Small intestine (tissue), 7 donors: ENCODE measurements around the gene MYRF. TPM values are rescaled to one million over a fixed set of nuclear protein-coding genes. Genes with fewer than 3 reads are reported as not detected.

Experiments used
- DNase-seq, 2 donors: peaks; one replicate each; pipeline versions ENCODE4 v3.0.0 to v3.0.0-alpha.2; 2013
- FAIRE-seq: peaks from 2 replicates; lab custom pipeline; 2012; peaks lifted over from hg19 to GRCh38; lab: Jason Lieb, UNC
- H3K27ac ChIP-seq, 3 donors: one replicate each; pipeline ENCODE4 v1.5.1; 2013; ENCODE audit warnings: low read length in 2 of 3, mild to moderate bottlenecking in 2 of 3, control low read depth in 1 of 3, inconsistent platforms in 1 of 3, low read depth in 1 of 3, moderate library complexity in 1 of 3
- H3K27me3 ChIP-seq, 3 donors: one replicate each; pipeline ENCODE4 v1.6.1; 2013; ENCODE audit warnings: low read length in 3 of 3, inconsistent platforms in 1 of 3; ENCODE audit not compliant: control insufficient read depth in 3 of 3, insufficient read depth in 3 of 3
- H3K36me3 ChIP-seq, 3 donors: one replicate each; pipeline ENCODE4 v1.6.1; 2013; ENCODE audit warnings: low read length in 3 of 3, inconsistent platforms in 1 of 3, low read depth in 1 of 3, mild to moderate bottlenecking in 1 of 3, moderate library complexity in 1 of 3; ENCODE audit not compliant: control insufficient read depth in 3 of 3, insufficient read depth in 2 of 3
- H3K4me1 ChIP-seq, 3 donors: one replicate each; pipeline ENCODE4 v1.6.1; 2013; ENCODE audit warnings: low read length in 2 of 3, inconsistent platforms in 1 of 3, low read depth in 1 of 3, mild to moderate bottlenecking in 1 of 3, moderate library complexity in 1 of 3; ENCODE audit not compliant: control insufficient read depth in 3 of 3, insufficient read depth in 2 of 3
- H3K4me3 ChIP-seq, 3 donors: one replicate each; pipeline ENCODE4 v1.5.1; 2013; ENCODE audit warnings: low read length in 3 of 3, control low read depth in 1 of 3, inconsistent platforms in 1 of 3, low read depth in 1 of 3, mild to moderate bottlenecking in 1 of 3, moderate library complexity in 1 of 3
- H3K9me3 ChIP-seq, 2 donors: one replicate each; pipeline ENCODE4 v1.6.1; 2013; ENCODE audit warnings: low read depth in 1 of 2, low read length in 1 of 2; ENCODE audit not compliant: control insufficient read depth in 2 of 2, insufficient read depth in 1 of 2
- WGBS, 3 donors: extraction: QIAGEN DNeasy Blood & Tissue Kit; methylation state at CpG; one replicate each; pipeline ENCODE4 v1.1.7; 2013; 5-methylcytosine and 5-hydroxymethylcytosine counted together
- polyA plus RNA-seq, 4 donors: library from polyadenylated mRNA; stranded (reverse) in 3 of 4; unstranded in 1 of 4; fragments of 200-250 nt in 3 of 4; fragments of 120-200 nt in 1 of 4; gene quantifications; one replicate each; pipeline versions ENCODE4 v1.2.1 to v1.2.3, GENCODE V29; 2013
- donor health status: healthy with polysubstance abuse.
- donor health status: control.
- donor health status: control.
- donor health status: Bipolar disorder and iron deficiency.
- donor health status: healthy.

The MYRF gene
- polyA plus RNA-seq, 4 donors = 19.9 to 48.1 (median 22.3) TPM

DNA sequence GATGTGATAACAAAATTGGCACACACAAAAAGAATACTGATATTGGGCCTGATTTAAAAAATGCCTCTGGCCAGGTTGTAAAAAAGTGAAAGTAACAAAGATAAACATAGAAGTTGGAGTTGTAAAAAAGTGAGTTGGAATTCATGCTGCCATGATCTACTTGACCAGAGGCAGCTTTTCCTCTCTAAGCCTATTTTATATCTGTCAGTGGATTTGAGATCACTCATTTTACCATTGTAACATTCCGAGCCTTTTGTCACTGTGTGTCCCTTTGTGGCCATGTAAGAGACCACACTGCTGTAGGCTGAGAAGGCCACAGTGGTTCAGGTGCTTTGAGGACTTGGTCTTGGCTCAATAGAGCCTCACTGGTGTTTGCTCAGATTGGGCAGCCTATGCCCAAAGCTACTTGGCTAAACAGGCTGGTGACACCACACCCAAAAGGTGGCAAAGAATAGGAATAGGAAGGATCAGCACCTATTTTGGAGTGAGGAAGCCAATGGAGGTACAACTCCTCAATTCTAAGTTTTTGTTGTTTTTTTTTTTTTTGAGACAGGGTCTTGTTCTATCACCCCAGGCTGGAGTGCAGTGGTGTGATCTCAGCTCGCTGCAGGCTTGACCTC is 47.3 kb downstream of the MYRF start:
- Histone ChIP-seq H3K36me3 (peaks cover 0 to 37% (median 0%) of the 10 kb centered on the region in 3 donors), H3K27me3 (no peaks in the 10 kb centered on the region), H3K4me3 (no peak overlapping the region), H3K27ac (no peak overlapping the region), H3K9me3 (no peaks in the 10 kb centered on the region), H3K4me1 (peaks cover 0 to 3% (median 0%) of the 10 kb centered on the region in 3 donors)
- DNase-seq = no peak
- FAIRE-seq = no peak
- WGBS, 3 donors = 95 to 100% (median 99%) methylated on average over 2 of the region's 2 CpGs

DNA sequence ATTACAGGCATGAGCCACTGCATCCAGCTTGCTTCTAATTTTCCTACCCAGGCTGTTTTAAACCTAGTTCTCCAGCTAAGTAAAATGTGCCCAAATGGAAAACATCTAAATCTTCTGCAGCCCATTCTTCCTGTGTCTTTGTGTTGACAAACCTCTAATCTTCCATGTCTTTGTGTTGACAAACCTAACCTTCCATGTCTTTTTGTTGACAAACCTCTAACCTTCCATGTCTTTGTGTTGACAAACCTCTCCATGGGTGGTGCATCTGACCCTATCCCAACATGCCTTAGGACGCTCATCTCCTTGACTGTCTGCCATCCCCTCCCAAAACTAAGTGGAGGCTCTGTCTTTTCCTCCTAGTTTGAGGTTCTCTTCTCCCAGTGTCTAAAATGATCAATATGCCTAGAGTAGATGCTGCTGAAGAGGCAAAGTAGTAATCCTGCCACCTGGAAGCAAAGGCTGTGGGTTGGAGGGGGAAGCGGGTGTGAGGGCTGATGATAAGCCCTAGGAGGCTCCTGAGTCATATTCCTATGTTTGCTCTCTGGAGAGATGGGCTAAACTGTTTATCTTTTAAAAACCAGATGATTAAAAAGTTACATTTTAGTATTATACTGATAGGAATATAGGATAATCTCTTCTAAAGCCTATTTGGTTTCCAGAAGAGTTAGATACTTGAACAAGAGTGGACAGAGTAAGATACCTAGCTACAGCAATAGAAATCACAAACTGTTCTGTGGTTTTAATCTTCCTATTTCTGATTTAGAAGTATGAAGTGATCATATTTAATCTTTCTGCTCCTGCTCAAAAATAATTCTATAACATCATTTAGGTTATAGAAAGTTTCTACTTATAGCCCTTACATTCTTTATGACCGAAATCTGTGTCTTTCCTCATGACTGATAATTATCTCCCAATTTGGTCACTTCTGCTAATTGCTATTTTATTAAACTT is 48.2 kb downstream of the MYRF start:
- H3K9me3 ChIP-seq = no peaks in the 10 kb centered on the region
- FAIRE-seq = no peak
- H3K4me3 ChIP-seq = no peak overlapping the region
- no peaks in the 10 kb centered on the region for H3K27me3 ChIP-seq
- DNase-seq = no peak
- peaks cover 0 to 3% (median 0%) of the 10 kb centered on the region in 3 donors for H3K4me1 ChIP-seq
- peaks cover 0 to 32% (median 0%) of the 10 kb centered on the region in 3 donors for H3K36me3 ChIP-seq
- whole genome bisulfite sequencing, 3 donors = 76 to 81% (median 79%) methylated on average over 3 of the region's 3 CpGs
- H3K27ac ChIP-seq = no peak overlapping the region

DNA sequence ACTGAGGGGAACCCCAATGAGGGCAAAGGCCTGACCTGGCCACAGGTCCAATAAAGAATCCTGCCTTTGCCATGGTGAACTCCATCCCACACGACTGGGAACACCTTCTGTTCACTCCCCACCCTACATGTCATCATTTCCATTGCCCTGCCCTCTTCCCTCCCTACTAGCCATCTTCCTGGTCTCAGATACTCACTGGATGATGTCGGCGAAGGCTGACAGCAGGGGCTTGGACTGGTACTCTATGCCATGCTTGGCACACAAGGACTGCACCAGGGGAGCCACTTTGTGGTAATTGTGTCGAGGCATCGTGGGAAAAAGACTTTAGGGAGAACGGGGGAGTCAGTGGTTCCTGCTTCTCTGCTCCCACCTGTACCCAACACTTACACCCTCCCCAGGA is 50.2 kb downstream of the MYRF start:
- H3K36me3 ChIP-seq = peaks cover 0 to 25% (median 3%) of the 10 kb centered on the region in 3 donors
- no peak for DNase-seq
- no peak overlapping the region for H3K4me3 ChIP-seq
- no peak overlapping the region for H3K27ac ChIP-seq
- no peaks in the 10 kb centered on the region for H3K4me1 ChIP-seq
- H3K9me3 ChIP-seq = no peaks in the 10 kb centered on the region
- H3K27me3 ChIP-seq = no peaks in the 10 kb centered on the region
- FAIRE-seq = no peak
- 87 to 91% (median 91%) methylated on average over 6 of the region's 6 CpGs for WGBS, 3 donors

DNA sequence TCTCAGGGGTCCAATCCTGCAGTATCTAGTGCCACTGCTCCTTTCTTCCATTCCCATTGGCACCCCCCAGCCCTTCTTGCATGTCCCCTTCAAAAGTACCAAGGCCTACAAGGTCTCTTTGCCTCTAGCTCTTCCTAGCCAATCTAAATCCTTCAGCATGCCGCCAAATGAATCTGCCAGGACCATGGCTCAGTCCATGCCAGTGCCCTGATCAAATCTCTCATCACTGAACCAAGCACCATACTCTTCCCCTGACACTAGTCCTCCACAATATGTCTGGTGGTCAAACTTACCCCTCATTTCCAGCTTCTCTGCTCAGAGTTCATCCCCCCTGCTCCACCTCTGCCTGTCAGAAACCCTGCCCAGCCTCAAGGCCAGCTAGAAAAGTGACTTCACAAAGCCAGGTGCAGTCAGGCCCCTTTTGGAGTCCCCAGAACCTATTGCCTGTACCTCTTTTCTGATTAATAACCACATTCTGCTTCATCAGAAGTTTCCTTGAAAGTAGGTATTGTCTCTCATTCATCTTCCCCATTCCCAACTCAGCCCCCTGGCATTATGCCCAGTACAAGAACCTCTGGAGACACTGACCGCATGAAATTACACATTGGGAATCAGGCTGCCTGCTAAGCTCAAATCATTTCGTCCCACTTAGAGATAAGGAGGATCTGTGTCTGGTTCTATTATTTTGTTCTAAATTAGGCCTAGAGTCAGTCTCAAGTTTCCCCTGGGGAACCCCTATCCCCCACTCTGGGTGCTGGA is 51.6 kb downstream of the MYRF start:
- no peak for FAIRE-seq
- Histone ChIP-seq H3K4me3 (no peak overlapping the region), H3K9me3 (no peaks in the 10 kb centered on the region), H3K27ac (no peak overlapping the region), H3K36me3 (peaks cover 0 to 27% (median 3%) of the 10 kb centered on the region in 3 donors), H3K4me1 (no peaks in the 10 kb centered on the region), H3K27me3 (no peaks in the 10 kb centered on the region)
- no peak for DNase-seq
- 80 to 97% (median 93%) methylated on average over 3 of the region's 3 CpGs for WGBS, 3 donors

DNA sequence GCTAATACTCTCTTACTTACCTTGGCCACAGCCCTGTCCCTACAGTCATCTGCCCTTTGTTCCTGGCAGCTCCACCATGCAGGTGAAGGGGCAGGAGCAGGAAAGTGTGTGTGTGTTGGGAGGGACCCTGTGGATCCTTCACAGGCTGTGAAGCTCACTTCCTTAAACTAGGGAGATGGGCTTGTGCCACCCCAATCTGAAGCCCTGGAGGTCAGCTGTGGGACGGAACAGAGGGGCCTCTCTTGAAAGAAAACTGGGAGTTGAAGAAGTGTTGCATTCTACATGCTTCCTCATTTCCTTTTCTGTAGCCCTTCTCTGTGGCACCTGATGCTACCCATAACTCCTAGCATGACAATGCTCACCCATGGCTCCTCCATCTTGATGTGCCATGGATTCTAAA is 52.7 kb downstream of the MYRF start:
- FAIRE-seq (no peak), DNase-seq (no peak)
- Histone ChIP-seq H3K9me3 (no peaks in the 10 kb centered on the region), H3K27me3 (no peaks in the 10 kb centered on the region), H3K27ac (no peak overlapping the region), H3K4me3 (no peak overlapping the region), H3K4me1 (no peaks in the 10 kb centered on the region), H3K36me3 (peaks cover 0 to 29% (median 3%) of the 10 kb centered on the region in 3 donors)
- 92 to 100% (median 93%) methylated on average over 1 of the region's 1 CpG for WGBS, 3 donors

DNA sequence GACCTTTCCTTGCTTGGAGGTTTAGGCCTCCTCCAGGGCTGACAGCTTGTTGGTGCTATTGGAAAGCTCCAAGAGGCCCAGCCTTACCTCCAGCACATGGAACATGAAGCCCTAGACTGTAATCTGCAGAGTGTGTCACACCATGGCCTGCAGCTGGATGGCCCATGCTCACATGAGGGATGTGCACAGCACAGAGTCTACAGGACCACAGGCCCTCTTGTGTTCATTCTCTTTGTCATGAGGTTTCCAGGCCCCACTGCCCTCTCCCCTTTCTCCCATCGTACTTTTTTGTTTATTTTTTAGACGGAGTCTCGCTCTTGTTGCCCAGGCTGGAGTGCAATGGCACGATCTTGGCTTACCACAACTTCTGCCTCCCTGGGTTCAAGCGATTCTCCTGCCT is 54.3 kb downstream of the MYRF start:
- FAIRE-seq = no peak

DNA sequence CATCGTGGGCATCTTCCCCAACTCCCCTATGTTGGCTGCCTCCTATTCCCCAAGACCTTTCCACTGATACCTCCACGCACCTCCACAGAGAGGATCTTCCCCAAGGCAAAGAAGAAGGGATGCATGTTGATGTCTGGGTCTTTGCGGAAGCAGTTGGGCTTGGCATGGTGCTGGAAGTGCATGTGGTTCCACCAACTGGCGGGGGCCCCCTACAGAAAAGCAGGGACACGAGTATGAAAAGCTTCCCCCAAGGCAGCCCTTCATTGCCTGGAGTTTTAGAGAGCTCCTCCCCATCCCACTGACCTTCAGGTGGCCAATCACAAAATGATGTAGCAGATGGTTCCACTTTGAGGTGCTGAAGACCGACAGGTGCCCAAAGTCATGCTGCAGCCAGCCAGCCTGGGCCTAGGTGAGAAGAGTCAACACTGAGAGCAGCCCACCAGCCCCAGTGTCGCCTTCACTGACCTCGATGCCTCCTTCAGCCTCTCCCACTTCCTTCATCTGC is 58.3 kb downstream of the MYRF start:
- Histone ChIP-seq H3K4me3 (no peak overlapping the region), H3K27me3 (peaks cover 0 to 17% (median 0%) of the 10 kb centered on the region in 3 donors), H3K4me1 (peaks cover 0 to 16% (median 6%) of the 10 kb centered on the region in 3 donors), H3K27ac (no peak overlapping the region), H3K9me3 (peaks cover 0 to 2% of the 10 kb centered on the region in 2 donors), H3K36me3 (peaks cover 0 to 30% (median 3%) of the 10 kb centered on the region in 3 donors)
- DNase-seq = no peak
- WGBS, 3 donors = 93 to 96% (median 95%) methylated on average over 8 of the region's 8 CpGs
- no peak for FAIRE-seq

More for the DNA sequence above, 54.3 kb downstream of the MYRF start:
- Histone ChIP-seq H3K4me1 (no peaks in the 10 kb centered on the region), H3K36me3 (peaks cover 0 to 40% (median 3%) of the 10 kb centered on the region in 3 donors), H3K9me3 (no peaks in the 10 kb centered on the region), H3K27ac (no peak overlapping the region), H3K27me3 (no peaks in the 10 kb centered on the region), H3K4me3 (no peak overlapping the region)
- WGBS, 3 donors = 95 to 97% (median 96%) methylated on average over 5 of the region's 5 CpGs
- DNase-seq = no peak

DNA sequence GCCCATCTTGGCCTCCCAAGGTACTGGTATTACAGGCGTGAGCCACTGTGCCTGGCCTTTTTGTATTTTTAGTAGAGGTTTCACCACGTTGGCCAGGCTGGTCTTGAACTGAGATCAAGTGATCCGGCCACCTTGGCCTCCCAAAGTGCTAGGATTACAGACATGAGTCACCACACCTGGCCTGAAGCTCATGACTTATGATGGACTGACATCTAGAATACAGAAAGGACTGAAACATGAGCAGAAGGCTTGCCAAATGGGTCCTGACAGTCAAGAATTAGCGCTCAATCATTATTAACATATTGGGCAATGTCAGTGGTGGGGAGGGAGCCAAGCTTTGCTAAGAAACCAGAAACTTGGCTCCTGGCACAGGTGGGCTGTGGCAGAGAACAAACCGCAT is 59.4 kb downstream of the MYRF start:
- Histone ChIP-seq H3K4me3 (no peak overlapping the region), H3K27ac (no peak overlapping the region), H3K9me3 (peaks cover 0 to 2% of the 10 kb centered on the region in 2 donors), H3K36me3 (peaks cover 0 to 27% (median 0%) of the 10 kb centered on the region in 3 donors), H3K4me1 (peaks cover 0 to 23% (median 6%) of the 10 kb centered on the region in 3 donors), H3K27me3 (peaks cover 0 to 27% (median 0%) of the 10 kb centered on the region in 3 donors)
- FAIRE-seq (no peak), DNase-seq (no peak)
- 89 to 93% (median 92%) methylated on average over 5 of the region's 5 CpGs for WGBS, 3 donors
